Camera-type eye (tissue), 1 donor: ENCODE measurements around the gene ALPI. TPM values are rescaled to one million over a fixed set of nuclear protein-coding genes. Genes with fewer than 3 reads are reported as not detected.

ENCODE experiments used
- total RNA-seq: library from RNA; depleted of rRNA; stranded (reverse); fragments of >200 nt; gene quantifications from one replicate; pipeline ENCODE4 v1.2.3, GENCODE V29; 2014

ALPI gene
- total RNA-seq: not detected

DNA sequence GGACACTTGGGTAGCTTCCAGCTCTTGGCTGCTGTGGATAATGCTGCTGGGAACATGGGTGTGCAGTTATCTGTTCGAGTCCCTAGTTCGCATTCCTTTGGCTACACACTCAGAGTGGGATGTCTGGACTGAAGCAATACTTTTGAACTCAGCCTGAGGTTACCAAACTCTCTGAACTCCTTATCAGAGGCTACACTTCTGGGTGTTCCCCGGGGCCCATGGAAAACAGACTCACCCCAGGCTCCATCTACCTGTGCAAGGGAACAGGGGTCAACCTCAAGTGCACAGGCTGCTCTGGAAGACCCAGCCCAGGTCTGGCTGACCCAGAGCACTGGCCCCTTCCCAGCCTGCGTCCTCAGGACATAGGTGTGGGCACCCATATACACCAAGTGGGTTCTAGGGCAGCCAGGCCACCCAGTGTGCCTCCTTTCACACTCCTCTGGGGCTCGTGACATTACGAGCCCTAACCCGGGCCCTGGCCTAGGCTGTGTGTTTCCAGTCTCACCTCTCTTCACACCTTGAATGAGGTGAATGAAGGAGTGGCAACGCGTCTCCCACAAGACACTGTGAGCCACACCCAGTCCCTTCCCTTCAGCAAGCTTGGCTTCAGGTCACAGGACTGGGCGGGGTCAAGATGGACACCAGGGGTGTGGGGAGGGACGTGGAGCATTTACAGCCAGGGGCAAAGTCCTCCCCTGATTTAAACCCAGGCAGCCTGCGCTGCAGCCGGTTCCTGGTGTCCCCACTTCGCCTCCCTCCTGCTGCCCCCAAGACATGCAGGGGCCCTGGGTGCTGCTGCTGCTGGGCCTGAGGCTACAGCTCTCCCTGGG lies at the start of gene ALPI:
ALPI (plus strand) TSS at position 728 of the 830 bp plus-strand sequence; CDS start at position 775, 47 bp downstream.

GRCh38 chr2:232406556-232407310 lies 49.2 kb upstream of the ALPI start, which contains the start of gene ALPG:
Gene ALPG (plus strand): TSS chr2:232406844. CDS start chr2:232406895, 51 bp downstream.

GRCh38 chr2:232487385-232488096 lies 31.6 kb downstream of the ALPI start, which contains the start of gene ECEL1:
Gene ECEL1 (minus strand): TSS chr2:232487834. CDS start chr2:232486653, 1,181 bp downstream.

Other genes with a start within 250 kb of the ALPI start
- gene ALPP, start 77.4 kb upstream of the ALPI start, total RNA-seq: not detected
- not detected for gene ALPG, start 49.3 kb upstream of the ALPI start, total RNA-seq
- gene ECEL1, start 31.7 kb downstream of the ALPI start, total RNA-seq: 19.0 TPM
- gene PRSS56, start 64.2 kb downstream of the ALPI start, total RNA-seq: 9.6 TPM
- 3.9 TPM for gene CHRND, start 70.0 kb downstream of the ALPI start, total RNA-seq
- gene CHRNG, start 83.5 kb downstream of the ALPI start, total RNA-seq: 2.0 TPM
- gene TIGD1, start 94.4 kb downstream of the ALPI start, total RNA-seq: 9.6 TPM
- 46.7 TPM for gene EIF4E2, start 94.5 kb downstream of the ALPI start, total RNA-seq
- 5.9 TPM for gene EFHD1, start 177.5 kb downstream of the ALPI start, total RNA-seq
- 168 TPM for gene GIGYF2, start 241.2 kb downstream of the ALPI start, total RNA-seq